ENCODE results near the gene MPG.
A peak's percentile ranks its signal among the peaks of the same experiment; 100 is the strongest.

GRCh38 chr16:96935-97381 is 18.9 kb downstream of the MPG start:
- TF ChIP-seq CTCF (conservative IDR thresholded peaks at IDR 0.05; ENCODE audit: low read depth, low read length) = peak; percentile 100
- TF ChIP-seq EZH2 (IDR thresholded peaks at IDR 0.05; ENCODE audit: borderline replicate concordance, low read depth, low read length, poor library complexity, severe bottlenecking) = no peak
